CD4-positive, alpha-beta memory T cell (primary cell): ENCODE measurements around the gene ADCY1. TPM values are rescaled to one million over a fixed set of nuclear protein-coding genes. Genes with fewer than 3 reads are reported as not detected.

Experiments used
- CTCF ChIA-PET: fragments of 350-600 bp; sonication (Branson Sonifier 250); formaldehyde crosslinking; loops from one replicate; lab custom pipeline; 2021; ENCODE audit warnings: inconsistent platforms; ENCODE audit not compliant: partially characterized antibody; lab: Charles Lee
- POLR2A ChIA-PET: fragments of 350-600 bp; sonication (Branson Sonifier 250); formaldehyde crosslinking; loops from one replicate; lab custom pipeline; 2021; ENCODE audit not compliant: partially characterized antibody; lab: Charles Lee
- DNase-seq, 5 donors: peaks; one replicate each; pipeline versions ENCODE4 v3.0.0 to v3.0.0-alpha.2; 2020 to 2022; ENCODE audit warnings: mixed read lengths in 1 of 5
- H3K27ac ChIP-seq: one replicate; pipeline ENCODE4 v1.7.0; 2013; ENCODE audit warnings: low read depth, low read length
- H3K27me3 ChIP-seq: 2 replicates; pipeline ENCODE4 v1.7.0; 2013; ENCODE audit warnings: mild to moderate bottlenecking, low read length, moderate library complexity; ENCODE audit not compliant: insufficient read depth
- H3K36me3 ChIP-seq: 2 replicates; pipeline ENCODE4 v1.7.0; 2013; ENCODE audit warnings: mild to moderate bottlenecking, low read length, moderate library complexity; ENCODE audit not compliant: insufficient read depth
- H3K4me1 ChIP-seq: 2 replicates; pipeline ENCODE4 v1.7.0; 2013; ENCODE audit warnings: mild to moderate bottlenecking, low read length, moderate library complexity; ENCODE audit not compliant: insufficient read depth
- H3K4me3 ChIP-seq, 2 donors: one replicate each; pipeline ENCODE4 v1.7.0; 2013; ENCODE audit warnings: low read length in 2 of 2, mild to moderate bottlenecking in 1 of 2
- H3K9me3 ChIP-seq, 2 donors: one replicate each; pipeline ENCODE4 v1.7.0; 2013; ENCODE audit warnings: low read length in 2 of 2, control low read depth in 1 of 2; ENCODE audit not compliant: control insufficient read depth in 1 of 2
- H3K27ac Mint-ChIP-seq, 7 donors: one replicate each; pipeline ENCODE4 v1.8.0; 2020 to 2021; ENCODE audit warnings: mixed read lengths in 7 of 7, mild to moderate bottlenecking in 6 of 7, inconsistent platforms in 3 of 7, moderate library complexity in 3 of 7
- H3K27me3 Mint-ChIP-seq, 2 donors: one replicate each; pipeline ENCODE4 v1.8.0; 2020 to 2021; ENCODE audit warnings: mixed read lengths in 2 of 2
- H3K36me3 Mint-ChIP-seq, 2 donors: one replicate each; pipeline ENCODE4 v1.8.0; 2020 to 2021; ENCODE audit warnings: mixed read lengths in 2 of 2, inconsistent platforms in 1 of 2, mild to moderate bottlenecking in 1 of 2
- H3K4me1 Mint-ChIP-seq, 4 donors: one replicate each; pipeline ENCODE4 v1.8.0; 2020 to 2021; ENCODE audit warnings: mixed read lengths in 4 of 4, mild to moderate bottlenecking in 1 of 4
- H3K4me3 Mint-ChIP-seq, 8 donors: one replicate each; pipeline ENCODE4 v1.8.0; 2020 to 2021; ENCODE audit warnings: mixed read lengths in 8 of 8, mild to moderate bottlenecking in 7 of 8, moderate library complexity in 6 of 8, inconsistent platforms in 3 of 8
- H3K9me3 Mint-ChIP-seq, 8 donors: one replicate each; pipeline ENCODE4 v1.8.0; 2020 to 2021; ENCODE audit warnings: mixed read lengths in 8 of 8, mild to moderate bottlenecking in 5 of 8, inconsistent platforms in 3 of 8, moderate library complexity in 1 of 8
- intact Hi-C: fragments of 100-400 bp; cut with micrococcal nuclease; formaldehyde crosslinking; loops from one replicate; pipeline ENCODE4 v1.15.1; 2023
- polyA plus RNA-seq, 2 donors: library from polyadenylated mRNA; unstranded; fragments of 300-500 nt; fragmentation: Illumina TruSeq; gene quantifications; one replicate each; pipeline ENCODE4 v1.2.3, GENCODE V29; 2021
- total RNA-seq, 2 experiments: library from RNA; stranded (reverse); gene quantifications; one replicate each; pipeline ENCODE4 v1.2.3, GENCODE V29; 2021

Gene ADCY1
- total and polyA plus RNA-seq, 4 experiments from 2014 or later, result 0.02 TPM; not detected in 3

DNA sequence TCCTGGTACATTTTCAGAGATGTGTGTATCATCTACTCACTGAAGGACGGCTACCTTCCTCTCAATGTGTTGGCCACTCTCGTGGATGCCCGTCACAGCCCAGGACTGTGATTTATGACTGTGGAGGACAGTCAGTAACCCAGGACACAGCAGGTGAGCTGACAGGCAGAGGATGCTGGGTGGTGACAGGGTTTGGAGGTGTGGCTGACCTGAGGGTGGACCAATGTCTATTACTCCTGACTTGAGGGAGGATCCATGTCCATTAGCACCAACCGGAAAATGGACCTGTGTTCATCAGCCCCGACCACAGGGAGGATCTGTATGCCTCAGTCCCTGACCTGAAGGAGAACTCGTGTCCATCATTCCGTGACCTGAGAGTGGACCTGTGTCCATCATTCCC, 96.1 kb downstream of the ADCY1 start:
- H3K36me3 Mint-ChIP-seq, result no peaks in the 10 kb centered on the region
- Histone ChIP-seq H3K36me3 (no peaks in the 10 kb centered on the region), H3K4me3 (no peak overlapping the region), H3K27me3 (no peaks in the 10 kb centered on the region), H3K4me1 (no peaks in the 10 kb centered on the region), H3K9me3 (no peaks in the 10 kb centered on the region), H3K27ac (no peak overlapping the region)
- H3K4me3 Mint-ChIP-seq, result no peak overlapping the region
- no peak for DNase-seq
- no peak overlapping the region for H3K27ac Mint-ChIP-seq
- H3K9me3 Mint-ChIP-seq, result peaks cover 0 to 6% (median 0%) of the 10 kb centered on the region in 8 donors
- ChIA-PET CTCF (no interaction called here), POLR2A (no interaction called here)
- H3K27me3 Mint-ChIP-seq, result peaks cover 0 to 2% of the 10 kb centered on the region in 2 donors
- intact Hi-C loops, result no loop called here
- H3K4me1 Mint-ChIP-seq, result no peaks in the 10 kb centered on the region

DNA sequence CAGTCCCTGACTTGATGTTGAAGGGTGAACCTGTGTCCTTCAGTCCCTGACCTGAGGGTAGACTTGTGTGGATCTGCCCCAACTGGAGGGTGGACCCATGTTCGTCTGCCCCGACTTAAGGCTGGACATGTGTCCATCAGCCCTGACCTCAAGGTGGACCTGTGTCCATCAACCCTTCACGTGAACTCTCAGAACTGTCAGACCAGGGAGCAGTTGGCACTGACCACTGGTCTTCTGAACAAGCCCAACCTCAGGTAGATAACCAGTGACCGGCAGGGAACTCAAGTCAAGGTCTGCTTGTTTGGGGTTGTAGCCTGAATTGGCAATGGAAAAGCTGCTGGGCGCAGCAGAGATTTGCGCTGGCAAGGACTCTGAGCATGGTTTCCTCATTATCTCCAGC, 96.5 kb downstream of the ADCY1 start:
- Histone ChIP-seq H3K9me3 (no peaks in the 10 kb centered on the region), H3K4me3 (no peak overlapping the region), H3K27me3 (no peaks in the 10 kb centered on the region), H3K4me1 (no peaks in the 10 kb centered on the region), H3K27ac (no peak overlapping the region), H3K36me3 (no peaks in the 10 kb centered on the region)
- Mint-ChIP-seq H3K4me3 (no peak overlapping the region), H3K27me3 (peaks cover 0 to 2% of the 10 kb centered on the region in 2 donors), H3K27ac (no peak overlapping the region), H3K4me1 (no peaks in the 10 kb centered on the region), H3K9me3 (peaks cover 0 to 6% (median under 1%) of the 10 kb centered on the region in 8 donors), H3K36me3 (no peaks in the 10 kb centered on the region)
- ChIA-PET POLR2A (no interaction called here), CTCF (no interaction called here)
- intact Hi-C loops, result no loop called here
- no peak for DNase-seq

DNA sequence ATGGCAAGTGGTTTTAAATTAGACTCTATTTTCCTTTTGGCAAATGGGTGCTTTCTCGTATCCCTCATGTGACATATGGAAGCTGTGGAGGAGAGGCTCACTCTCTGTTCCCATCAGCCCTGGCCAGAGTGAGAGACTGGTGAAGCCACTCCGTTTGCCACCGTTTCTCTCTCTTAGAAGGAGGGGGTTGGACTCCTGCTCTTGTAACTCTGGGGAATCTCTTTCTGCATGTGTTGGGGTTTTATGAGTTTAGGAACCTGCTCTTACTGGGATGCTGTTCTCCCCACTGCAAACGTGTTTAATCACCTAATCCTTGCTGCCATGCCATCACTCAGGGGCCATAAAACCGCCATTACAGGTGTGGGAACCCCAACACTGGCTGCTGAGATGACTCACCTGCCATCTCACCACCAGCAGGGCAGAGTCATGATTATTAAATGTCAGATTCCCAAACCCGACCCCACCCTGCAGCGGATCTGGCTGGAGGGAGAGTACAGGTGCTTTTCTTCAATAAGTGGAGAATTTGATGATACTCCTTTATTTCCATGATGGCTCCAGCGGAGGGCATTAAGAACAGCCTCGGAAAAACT, 103.2 kb downstream of the ADCY1 start:
- no peaks in the 10 kb centered on the region for H3K4me1 ChIP-seq
- peaks cover 0 to 11% (median 3%) of the 10 kb centered on the region in 8 donors for H3K9me3 Mint-ChIP-seq
- no peaks in the 10 kb centered on the region for H3K4me1 Mint-ChIP-seq
- CTCF ChIA-PET, result no interaction called here
- H3K4me3 ChIP-seq, result no peak overlapping the region
- no peaks in the 10 kb centered on the region for H3K36me3 Mint-ChIP-seq
- H3K36me3 ChIP-seq, result no peaks in the 10 kb centered on the region
- peaks cover 16% of the 10 kb centered on the region in 2 donors for H3K27me3 Mint-ChIP-seq
- peak overlapping the region in 1 of 7 donors; percentile 33 for H3K27ac Mint-ChIP-seq
- no peaks in the 10 kb centered on the region for H3K9me3 ChIP-seq
- H3K27me3 ChIP-seq, result no peaks in the 10 kb centered on the region
- POLR2A ChIA-PET, result no interaction called here
- no peak overlapping the region for H3K4me3 Mint-ChIP-seq
- H3K27ac ChIP-seq, result no peak overlapping the region
- intact Hi-C loops, result no loop called here
- DNase-seq, result no peak

DNA sequence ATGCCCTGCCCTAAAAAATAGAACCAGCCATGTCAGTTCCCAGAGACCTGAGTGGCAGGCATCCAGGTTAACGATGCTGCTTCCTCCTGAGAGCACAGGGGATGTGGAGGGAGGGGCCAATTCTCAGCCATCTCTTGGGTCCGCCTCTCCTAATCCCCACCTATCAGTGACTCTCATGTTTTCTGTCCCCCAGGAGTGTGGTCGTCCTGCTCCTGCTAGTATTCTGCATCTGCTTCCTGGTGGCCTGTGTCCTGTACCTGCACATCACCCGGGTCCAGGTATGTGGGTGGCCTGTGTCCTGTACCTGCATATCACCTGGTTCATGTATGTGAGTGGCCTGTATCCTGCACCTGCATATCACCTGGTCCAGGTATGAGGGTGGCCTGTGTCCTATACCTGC, 105.3 kb downstream of the ADCY1 start:
- no peak overlapping the region for H3K4me3 ChIP-seq
- H3K4me1 ChIP-seq, result no peaks in the 10 kb centered on the region
- no peak for DNase-seq
- POLR2A ChIA-PET, result no interaction called here
- no peaks in the 10 kb centered on the region for H3K36me3 Mint-ChIP-seq
- no peaks in the 10 kb centered on the region for H3K4me1 Mint-ChIP-seq
- H3K36me3 ChIP-seq, result no peaks in the 10 kb centered on the region
- peaks cover 0 to 11% (median 3%) of the 10 kb centered on the region in 8 donors for H3K9me3 Mint-ChIP-seq
- no peak overlapping the region for H3K4me3 Mint-ChIP-seq
- H3K27ac ChIP-seq, result no peak overlapping the region
- intact Hi-C loops, result no loop called here
- no peaks in the 10 kb centered on the region for H3K27me3 ChIP-seq
- H3K27ac Mint-ChIP-seq, result no peak overlapping the region
- CTCF ChIA-PET, result no interaction called here
- peaks cover 14 to 16% of the 10 kb centered on the region in 2 donors for H3K27me3 Mint-ChIP-seq
- H3K9me3 ChIP-seq, result no peaks in the 10 kb centered on the region

DNA sequence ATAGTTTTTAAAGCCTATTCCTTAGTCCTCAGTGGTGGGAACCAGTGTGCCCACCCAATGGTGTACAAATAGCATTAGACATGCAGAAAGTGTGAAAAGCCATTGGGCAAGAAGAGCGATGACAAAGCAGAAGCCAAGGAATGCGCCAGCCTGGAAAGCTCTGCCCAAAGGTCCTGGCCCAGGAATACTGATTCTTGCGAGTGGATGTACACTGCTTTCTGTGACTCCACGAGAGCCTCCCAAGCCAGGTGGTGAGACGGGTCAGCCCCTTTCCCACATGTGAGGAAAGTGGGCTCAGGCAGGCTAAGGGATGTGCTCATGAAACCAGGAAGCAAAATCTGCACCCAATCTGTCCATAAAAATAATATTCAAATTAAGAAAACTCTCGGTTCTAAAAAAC, 106.6 kb downstream of the ADCY1 start:
- POLR2A ChIA-PET, result no interaction called here
- H3K36me3 ChIP-seq, result no peaks in the 10 kb centered on the region
- intact Hi-C loops, result no loop called here
- H3K27ac Mint-ChIP-seq, result no peak overlapping the region
- H3K4me3 Mint-ChIP-seq, result no peak overlapping the region
- H3K27me3 Mint-ChIP-seq, result peaks cover 14 to 20% of the 10 kb centered on the region in 2 donors
- no peaks in the 10 kb centered on the region for H3K9me3 ChIP-seq
- H3K27ac ChIP-seq, result no peak overlapping the region
- H3K9me3 Mint-ChIP-seq, result peaks cover 0 to 10% (median 3%) of the 10 kb centered on the region in 8 donors
- H3K36me3 Mint-ChIP-seq, result no peaks in the 10 kb centered on the region
- no peaks in the 10 kb centered on the region for H3K4me1 ChIP-seq
- H3K4me3 ChIP-seq, result no peak overlapping the region
- DNase-seq, result no peak
- H3K4me1 Mint-ChIP-seq, result no peaks in the 10 kb centered on the region
- no peaks in the 10 kb centered on the region for H3K27me3 ChIP-seq
- CTCF ChIA-PET, result no interaction called here

DNA sequence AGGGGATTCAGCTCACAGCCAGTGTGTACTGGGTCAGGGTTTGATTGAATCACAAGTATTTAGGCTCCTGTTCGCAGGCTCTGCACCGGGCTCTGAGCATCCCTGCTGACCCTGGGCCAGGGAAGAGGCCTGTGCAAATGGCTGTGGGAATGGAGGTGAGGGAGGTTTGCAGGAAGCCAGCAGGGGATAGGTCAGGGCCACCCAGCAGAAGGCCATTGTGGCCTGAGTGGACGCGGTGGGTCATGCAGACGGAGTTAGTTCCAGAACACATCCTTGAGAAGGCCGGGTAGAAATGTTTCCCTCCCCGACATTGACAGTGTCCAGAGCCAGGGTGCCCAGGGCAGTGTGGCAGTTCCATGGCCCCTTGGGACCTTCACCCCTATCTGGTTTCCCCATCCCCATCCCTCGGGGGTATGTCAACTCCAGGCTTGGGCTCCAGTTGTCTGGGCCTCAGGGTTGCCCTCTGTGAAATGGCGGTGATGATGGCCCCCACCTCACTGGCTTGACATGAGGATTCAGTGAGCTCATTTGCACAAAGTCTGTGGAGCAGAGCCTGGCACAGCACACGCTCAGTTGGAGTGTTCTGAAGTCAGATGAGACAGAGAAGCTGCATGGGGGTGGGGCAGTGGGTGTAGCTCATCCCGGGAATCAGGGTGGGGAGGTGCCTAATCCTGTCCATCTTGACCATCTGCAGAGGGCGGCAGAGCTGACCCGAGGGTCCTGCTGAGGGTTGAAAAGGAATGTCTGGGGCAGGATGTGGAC, 107.6 kb downstream of the ADCY1 start:
- DNase-seq, result no peak
- CTCF ChIA-PET, result no interaction called here
- no peaks in the 10 kb centered on the region for H3K36me3 Mint-ChIP-seq

DNA sequence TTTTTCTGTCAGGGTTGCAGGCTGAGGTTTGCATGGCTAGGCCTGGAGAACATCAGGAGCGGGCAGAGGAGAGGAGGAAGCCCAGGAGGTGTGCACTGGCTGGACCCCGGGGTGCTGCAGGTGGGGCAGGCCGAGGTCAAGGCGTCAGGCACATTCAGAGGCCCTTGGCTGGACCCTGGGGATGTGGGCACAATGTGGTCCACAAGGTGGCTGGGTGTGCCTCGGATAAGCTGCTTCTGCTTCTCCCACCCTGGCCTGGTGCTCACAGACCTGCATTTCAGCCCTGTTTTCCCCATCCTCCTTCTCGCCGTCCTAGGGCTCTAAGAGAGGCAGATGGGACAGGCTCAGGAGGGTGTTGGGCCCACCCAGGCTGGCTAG, 108.2 kb downstream of the ADCY1 start:
- ChIA-PET CTCF (no interaction called here), POLR2A (no interaction called here)
- Mint-ChIP-seq H3K27ac (no peak overlapping the region), H3K4me3 (no peak overlapping the region), H3K9me3 (peaks cover 0 to 5% (median 0%) of the 10 kb centered on the region in 8 donors), H3K36me3 (no peaks in the 10 kb centered on the region), H3K27me3 (peaks cover 12 to 15% of the 10 kb centered on the region in 2 donors), H3K4me1 (no peaks in the 10 kb centered on the region)
- Histone ChIP-seq H3K27ac (no peak overlapping the region), H3K4me3 (no peak overlapping the region), H3K36me3 (no peaks in the 10 kb centered on the region), H3K27me3 (no peaks in the 10 kb centered on the region), H3K4me1 (no peaks in the 10 kb centered on the region), H3K9me3 (no peaks in the 10 kb centered on the region)
- intact Hi-C loops, result no loop called here
- no peak for DNase-seq

More for the DNA sequence above, 107.6 kb downstream of the ADCY1 start:
- POLR2A ChIA-PET, result no interaction called here
- H3K9me3 ChIP-seq, result no peaks in the 10 kb centered on the region
- H3K9me3 Mint-ChIP-seq, result peaks cover 0 to 10% (median 0%) of the 10 kb centered on the region in 8 donors
- intact Hi-C loops, result no loop called here
- no peaks in the 10 kb centered on the region for H3K4me1 Mint-ChIP-seq
- H3K4me3 ChIP-seq, result no peak overlapping the region
- no peak overlapping the region for H3K4me3 Mint-ChIP-seq
- no peak overlapping the region for H3K27ac Mint-ChIP-seq
- H3K36me3 ChIP-seq, result no peaks in the 10 kb centered on the region
- no peaks in the 10 kb centered on the region for H3K27me3 ChIP-seq
- peaks cover 14 to 15% of the 10 kb centered on the region in 2 donors for H3K27me3 Mint-ChIP-seq
- no peaks in the 10 kb centered on the region for H3K4me1 ChIP-seq
- no peak overlapping the region for H3K27ac ChIP-seq
